Sigmoid colon (tissue), 4 donors: ENCODE measurements around the gene IGF2BP2.

ENCODE experiments used
- POLR2AphosphoS5 ChIP-seq, 4 donors: sonication (generic); formaldehyde crosslinking; IDR thresholded peaks; one replicate each; pipeline ENCODE4 v1.6.1; 2017; ENCODE audit warnings: antibody characterized with exemption in 4 of 4
- TF ChIP-seq, protein P1 (sequence below), 4 experiments: fragments of 450-650 bp in 3 of 4; fragments of 200-600 bp in 1 of 4; IDR thresholded peaks; one replicate each; pipeline ENCODE4 v1.5.1; 2016 to 2019; ENCODE audit warnings: antibody characterized with exemption in 4 of 4, mild to moderate bottlenecking in 3 of 4, moderate library complexity in 2 of 4

DNA sequence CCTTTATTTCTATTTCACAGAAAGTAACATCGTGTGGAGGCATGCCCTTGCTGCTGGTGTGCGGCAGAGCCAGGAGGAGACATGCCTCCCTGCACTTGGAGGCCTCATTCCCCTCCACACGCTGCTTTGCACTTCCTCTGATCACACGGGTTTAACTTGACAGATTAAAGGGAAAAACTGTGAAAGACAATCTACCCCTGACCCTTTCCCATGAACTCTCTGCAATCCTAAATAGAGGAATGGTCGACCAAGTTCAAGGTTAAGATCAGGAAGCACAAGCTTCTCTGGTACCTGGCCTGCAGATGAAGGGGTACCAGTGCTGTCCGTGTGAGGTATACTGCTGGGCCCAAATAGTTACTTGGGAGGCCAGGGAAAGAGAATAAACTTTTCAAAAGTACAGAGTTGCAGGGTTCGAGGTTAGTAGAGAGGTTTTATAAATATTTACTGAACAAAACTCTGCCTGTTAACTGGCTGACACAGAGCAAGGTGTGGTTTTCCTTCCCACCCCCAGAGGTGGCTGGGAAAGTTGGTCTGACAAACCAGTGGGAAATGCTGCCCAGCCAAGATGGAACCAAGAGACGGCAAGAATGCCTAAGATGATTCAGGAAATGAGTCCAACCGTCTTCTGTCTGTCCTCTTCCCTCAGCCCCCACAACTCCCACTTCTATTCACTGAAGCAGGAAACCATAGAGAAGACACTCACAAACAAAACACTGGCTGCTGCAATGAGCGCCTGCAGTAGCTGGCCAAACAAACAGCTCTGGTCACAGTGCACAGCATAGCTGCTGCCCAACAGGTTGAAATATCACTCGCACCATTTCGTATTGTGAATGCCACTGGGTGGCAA lies 79.6 kb downstream of the IGF2BP2 start:
- TF ChIP-seq, protein P1, sequence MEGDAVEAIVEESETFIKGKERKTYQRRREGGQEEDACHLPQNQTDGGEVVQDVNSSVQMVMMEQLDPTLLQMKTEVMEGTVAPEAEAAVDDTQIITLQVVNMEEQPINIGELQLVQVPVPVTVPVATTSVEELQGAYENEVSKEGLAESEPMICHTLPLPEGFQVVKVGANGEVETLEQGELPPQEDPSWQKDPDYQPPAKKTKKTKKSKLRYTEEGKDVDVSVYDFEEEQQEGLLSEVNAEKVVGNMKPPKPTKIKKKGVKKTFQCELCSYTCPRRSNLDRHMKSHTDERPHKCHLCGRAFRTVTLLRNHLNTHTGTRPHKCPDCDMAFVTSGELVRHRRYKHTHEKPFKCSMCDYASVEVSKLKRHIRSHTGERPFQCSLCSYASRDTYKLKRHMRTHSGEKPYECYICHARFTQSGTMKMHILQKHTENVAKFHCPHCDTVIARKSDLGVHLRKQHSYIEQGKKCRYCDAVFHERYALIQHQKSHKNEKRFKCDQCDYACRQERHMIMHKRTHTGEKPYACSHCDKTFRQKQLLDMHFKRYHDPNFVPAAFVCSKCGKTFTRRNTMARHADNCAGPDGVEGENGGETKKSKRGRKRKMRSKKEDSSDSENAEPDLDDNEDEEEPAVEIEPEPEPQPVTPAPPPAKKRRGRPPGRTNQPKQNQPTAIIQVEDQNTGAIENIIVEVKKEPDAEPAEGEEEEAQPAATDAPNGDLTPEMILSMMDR (IDR thresholded peaks at IDR 0.05) = no peak
- no peak for TF ChIP-seq POLR2AphosphoS5 (IDR thresholded peaks at IDR 0.05)
